Measurements from ENCODE around the gene TRIM46.
A peak's percentile ranks its signal among the peaks of the same experiment; 100 is the strongest.
"Not testable (repeated sequence)": the region's sequence is repeated elsewhere in the genome, so short reads cannot be mapped to it uniquely, and the experiment has no call there.

Gene TRIM46

DNA sequence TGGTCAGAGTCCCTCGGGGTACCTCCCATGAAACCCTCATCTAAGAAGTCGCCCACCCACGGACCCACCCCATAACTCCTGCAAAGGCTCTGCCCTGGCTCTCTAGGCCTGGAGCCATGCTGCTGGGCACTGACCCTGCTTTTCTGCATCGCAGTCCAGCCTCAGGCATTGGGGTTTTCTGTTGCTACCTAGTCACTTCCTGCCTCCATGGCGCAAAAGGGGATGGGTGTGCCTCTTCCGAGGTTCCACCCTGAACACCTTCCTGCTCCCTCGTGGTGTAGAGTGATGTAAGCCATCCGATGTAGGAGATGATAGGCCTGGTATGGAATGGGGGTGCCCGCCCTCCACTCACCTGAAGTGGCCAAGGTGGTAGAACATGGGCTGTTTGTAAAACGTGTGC lies 41.1 kb downstream of the TRIM46 start:
- POLR2A ChIA-PET; H3K4me3 ChIP-seq (ENCODE audit: low read depth, low read length); CTCF ChIA-PET; DNase-seq (ENCODE audit: low read depth, low spot score): not testable (repeated sequence)

DNA sequence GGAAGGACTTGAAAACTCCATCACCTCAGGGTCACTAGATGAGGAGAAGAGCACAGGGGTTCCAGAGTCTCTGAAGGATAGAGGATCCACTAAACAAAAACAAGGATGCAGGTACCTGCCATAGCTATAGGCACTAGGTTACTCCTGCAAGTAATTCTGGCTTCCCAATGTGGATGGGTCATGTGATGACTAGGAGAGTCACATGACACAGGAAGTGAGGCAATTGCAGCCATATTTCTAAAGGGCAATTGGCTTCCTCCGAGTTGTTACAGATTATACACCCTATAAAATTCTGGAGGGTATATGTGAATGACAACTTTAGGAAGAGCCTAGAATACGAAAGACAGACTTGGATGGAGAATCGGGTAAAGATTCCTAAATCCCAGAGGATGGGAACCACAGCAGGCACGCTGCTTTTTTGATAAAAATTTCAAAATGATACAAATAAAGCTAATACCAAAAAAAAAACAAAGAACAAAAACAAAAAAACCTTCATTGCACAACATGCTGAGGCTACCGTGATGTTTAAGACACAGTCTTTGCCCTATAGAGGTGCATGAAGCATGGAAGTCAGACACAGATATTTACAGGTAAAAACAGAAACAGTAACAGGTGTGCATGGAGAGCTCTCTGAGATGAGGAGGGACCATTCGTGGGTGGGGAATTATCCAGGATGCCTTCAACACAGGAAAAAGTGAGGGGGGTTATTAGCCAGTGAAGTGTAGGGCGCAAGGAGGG lies 45.4 kb downstream of the TRIM46 start:
- CTCF ChIA-PET = interaction anchor here (0.7 to 4.4 kb wide), 6 partner anchors 9 to 42 kb away, joined by 3 to 21 read pairs (median 6); partner anchors contain the start of gene THBS3
- POLR2A ChIA-PET = interaction anchor here (0.6 to 0.8 kb wide), 2 partner anchors 10 to 12 kb away, joined by 3 to 4 read pairs; partner anchors contain the start of genes MTX1 and THBS3

DNA sequence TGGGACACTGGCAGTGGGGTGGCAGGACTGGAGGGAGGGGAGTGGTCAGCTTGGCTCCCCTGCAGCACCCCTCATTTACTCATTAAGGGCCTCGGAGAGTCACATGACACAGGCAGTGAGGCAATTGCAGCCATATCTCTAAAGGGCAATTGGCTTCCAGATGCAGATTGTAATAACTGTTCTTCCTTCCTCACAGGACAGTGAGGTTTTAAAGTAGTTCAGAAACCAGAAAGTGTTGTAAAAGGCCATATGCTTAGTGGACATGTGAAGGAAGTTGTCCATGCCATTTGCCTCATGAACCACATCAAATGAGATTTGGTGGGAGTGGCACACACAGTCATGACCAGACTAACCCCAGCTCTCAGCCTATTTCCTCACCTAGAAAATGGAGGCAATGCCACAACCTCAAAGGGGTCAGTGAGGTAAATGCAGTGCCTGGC lies 46.0 kb downstream of the TRIM46 start:
- TF ChIP-seq, protein P1, sequence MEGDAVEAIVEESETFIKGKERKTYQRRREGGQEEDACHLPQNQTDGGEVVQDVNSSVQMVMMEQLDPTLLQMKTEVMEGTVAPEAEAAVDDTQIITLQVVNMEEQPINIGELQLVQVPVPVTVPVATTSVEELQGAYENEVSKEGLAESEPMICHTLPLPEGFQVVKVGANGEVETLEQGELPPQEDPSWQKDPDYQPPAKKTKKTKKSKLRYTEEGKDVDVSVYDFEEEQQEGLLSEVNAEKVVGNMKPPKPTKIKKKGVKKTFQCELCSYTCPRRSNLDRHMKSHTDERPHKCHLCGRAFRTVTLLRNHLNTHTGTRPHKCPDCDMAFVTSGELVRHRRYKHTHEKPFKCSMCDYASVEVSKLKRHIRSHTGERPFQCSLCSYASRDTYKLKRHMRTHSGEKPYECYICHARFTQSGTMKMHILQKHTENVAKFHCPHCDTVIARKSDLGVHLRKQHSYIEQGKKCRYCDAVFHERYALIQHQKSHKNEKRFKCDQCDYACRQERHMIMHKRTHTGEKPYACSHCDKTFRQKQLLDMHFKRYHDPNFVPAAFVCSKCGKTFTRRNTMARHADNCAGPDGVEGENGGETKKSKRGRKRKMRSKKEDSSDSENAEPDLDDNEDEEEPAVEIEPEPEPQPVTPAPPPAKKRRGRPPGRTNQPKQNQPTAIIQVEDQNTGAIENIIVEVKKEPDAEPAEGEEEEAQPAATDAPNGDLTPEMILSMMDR (IDR thresholded peaks at IDR 0.05; ENCODE audit: insufficient read depth, low read length, missing control alignments) = no peak
- ChIA-PET POLR2A (no interaction called here), CTCF (interaction anchor here (0.8 to 4.4 kb wide), 5 partner anchors 10 to 42 kb away, joined by 3 to 21 read pairs (median 8); partner anchors contain the start of gene THBS3)
- no peak overlapping the region for H3K4me3 ChIP-seq (ENCODE audit: low read depth, low read length)
- no peak for DNase-seq (ENCODE audit: low read depth, low spot score)

More for the DNA sequence above, 45.4 kb downstream of the TRIM46 start:
- TF ChIP-seq, protein P1 (IDR thresholded peaks at IDR 0.05; ENCODE audit: insufficient read depth, low read length, missing control alignments) = no peak
- no peak for DNase-seq (ENCODE audit: low read depth, low spot score)
- H3K4me3 ChIP-seq (ENCODE audit: low read depth, low read length) = no peak overlapping the region

DNA sequence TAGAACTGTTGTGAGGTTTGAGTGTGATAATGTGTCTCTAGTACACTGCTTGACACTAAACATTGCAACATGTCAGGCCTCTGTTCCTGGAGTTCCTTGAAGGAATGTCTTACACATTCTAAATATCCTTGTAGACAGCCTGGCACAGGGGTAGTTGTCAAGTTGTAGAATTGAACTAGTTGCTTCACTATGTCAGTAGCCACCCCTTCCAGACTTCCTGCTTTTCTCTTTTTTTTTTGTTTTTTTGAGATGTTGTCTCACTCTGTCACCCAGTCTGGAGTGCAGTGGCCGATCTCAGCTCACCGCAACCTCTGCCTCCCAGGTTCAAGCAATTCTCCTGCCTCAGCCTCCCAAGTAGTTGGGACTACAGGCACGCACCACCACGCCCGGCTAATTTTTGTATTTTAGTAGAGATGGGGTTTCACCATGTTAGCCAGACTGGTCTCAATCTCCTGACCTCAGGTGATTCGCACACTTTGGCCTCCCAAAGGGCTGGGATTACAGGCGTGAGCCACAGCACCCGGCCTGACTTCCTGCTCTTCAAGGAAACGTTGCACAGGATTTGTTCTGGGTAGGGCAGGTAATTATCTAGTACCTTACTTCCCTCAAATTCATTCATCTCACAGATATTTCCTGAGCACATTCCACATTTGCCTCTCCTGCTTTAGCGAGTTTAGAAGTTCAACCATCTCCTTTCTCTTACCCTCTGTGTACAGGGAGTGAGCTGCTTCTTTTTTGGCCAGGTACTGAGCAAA lies 46.7 kb downstream of the TRIM46 start:
- not testable (repeated sequence) for DNase-seq (ENCODE audit: low read depth, low spot score); H3K4me3 ChIP-seq (ENCODE audit: low read depth, low read length)
- ChIA-PET POLR2A (interaction anchor here (0.6 kb wide), 1 partner anchor 9 kb away, joined by 3 read pairs; no protein-coding TSS in a partner anchor), CTCF (interaction anchor here (1.2 to 4.4 kb wide), 3 partner anchors 13 to 47 kb away, joined by 4 to 21 read pairs (median 7); partner anchors contain the start of gene KRTCAP2)

DNA sequence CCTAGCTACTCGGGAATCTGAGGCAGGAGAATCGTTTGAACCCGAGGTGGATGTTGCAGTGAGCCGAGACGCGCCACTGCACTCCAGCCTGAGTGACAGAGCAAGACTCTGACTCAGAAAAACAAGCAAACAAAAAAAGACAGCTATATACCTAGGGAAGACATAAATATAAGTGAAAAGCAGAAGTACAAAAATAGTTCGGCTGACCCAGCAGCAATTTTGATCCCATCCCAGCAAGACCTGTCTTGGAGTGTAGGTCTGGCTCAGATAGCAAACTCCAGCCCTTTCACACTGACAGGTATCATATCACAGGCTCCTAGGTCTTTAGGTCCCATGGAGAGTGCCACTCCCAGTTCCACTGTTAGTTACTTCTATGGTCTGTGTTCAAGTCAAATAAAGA lies 49.4 kb downstream of the TRIM46 start:
- TF ChIP-seq, protein P1 (IDR thresholded peaks at IDR 0.05; ENCODE audit: insufficient read depth, low read length, missing control alignments) = no peak

DNA sequence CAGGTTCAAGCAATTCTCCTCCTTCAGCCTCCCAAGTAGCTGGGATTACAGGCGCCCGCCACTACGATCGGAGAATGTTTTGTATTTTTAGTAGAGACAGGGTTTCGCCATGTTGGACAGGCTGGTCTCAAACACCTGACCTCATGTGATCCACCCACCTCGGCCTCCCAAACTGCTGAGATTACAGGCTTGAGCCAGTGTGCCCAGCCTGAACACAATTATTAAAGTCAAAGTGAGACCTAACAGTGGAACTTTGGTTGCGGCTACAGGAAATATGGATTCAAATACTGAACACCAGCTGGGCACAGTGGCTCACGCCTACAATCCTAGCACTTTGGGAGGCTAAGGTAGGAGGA lies 51.7 kb downstream of the TRIM46 start:
- not testable (repeated sequence) for DNase-seq (ENCODE audit: low read depth, low spot score)
- ChIA-PET POLR2A (interaction anchor here (1.0 to 1.6 kb wide), 4 partner anchors 15 to 32 kb away, joined by 3 to 8 read pairs (median 6); a partner anchor contains a TSS), CTCF (interaction anchor here (1.6 to 8.0 kb wide), 5 partner anchors 18 to 51 kb away, joined by 3 to 139 read pairs (median 37); partner anchors contain the start of genes KRTCAP2, MTX1, THBS3 and TRIM46)
- peak overlapping the region; percentile 3; the same call in 1 of the 2 replicates for H3K4me3 ChIP-seq (ENCODE audit: low read depth, low read length)

More for the DNA sequence above, 49.4 kb downstream of the TRIM46 start:
- no peak overlapping the region for H3K4me3 ChIP-seq (ENCODE audit: low read depth, low read length)
- CTCF ChIA-PET = interaction anchor here (1.4 to 8.0 kb wide), 5 partner anchors 16 to 50 kb away, joined by 3 to 139 read pairs (median 8); partner anchors contain the start of genes KRTCAP2, MTX1 and THBS3
- POLR2A ChIA-PET = no interaction called here
- DNase-seq (ENCODE audit: low read depth, low spot score) = no peak

DNA sequence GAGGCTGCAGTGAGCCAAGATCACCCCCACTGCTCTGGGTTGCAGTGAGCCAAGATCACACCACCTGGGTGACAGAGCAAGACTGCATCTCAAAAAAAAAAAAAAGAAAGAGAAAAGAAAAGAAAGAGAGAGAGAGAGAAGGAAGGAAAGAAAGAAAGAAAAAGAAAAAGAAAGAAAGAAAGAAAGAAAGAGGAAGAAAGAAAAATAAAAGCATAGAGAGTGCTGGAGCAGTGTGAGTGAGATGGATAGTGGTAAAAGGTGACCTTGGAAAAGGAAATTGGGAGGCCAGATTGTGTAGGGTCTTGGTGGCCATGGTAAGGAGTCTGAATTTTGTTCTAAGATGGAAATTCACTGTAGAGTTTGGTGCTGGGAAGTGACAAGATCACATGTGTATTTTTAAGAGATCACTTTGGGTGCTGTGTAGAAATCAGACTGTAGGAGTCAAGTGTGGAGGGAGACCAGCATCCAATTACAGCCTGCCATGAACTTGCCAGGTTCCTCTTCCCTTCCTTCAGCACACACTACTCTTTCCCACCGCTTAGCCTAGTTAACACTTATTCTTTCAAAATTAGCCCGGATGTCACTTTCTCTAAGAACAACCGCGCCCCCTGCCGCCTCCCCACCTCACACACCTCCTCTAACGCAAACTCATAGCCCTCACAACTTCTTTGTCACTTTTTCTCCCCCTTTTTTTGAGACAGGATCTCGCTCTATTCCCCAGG lies 52.7 kb downstream of the TRIM46 start:
- H3K4me3 ChIP-seq (ENCODE audit: low read depth, low read length) = peak overlapping the region; percentile 77
- no peak for DNase-seq (ENCODE audit: low read depth, low spot score)
- TF ChIP-seq, protein P1 (IDR thresholded peaks at IDR 0.05; ENCODE audit: insufficient read depth, low read length, missing control alignments) = peak; percentile 53
- ChIA-PET CTCF (interaction anchor here (0.9 to 8.0 kb wide), 14 partner anchors 15 to 135 kb away, joined by 3 to 139 read pairs (median 6); partner anchors contain the start of genes KRTCAP2, MTX1, THBS3 and TRIM46), POLR2A (interaction anchor here (0.6 to 1.8 kb wide), 2 partner anchors 19 to 1389 kb away, joined by 3 to 8 read pairs; partner anchors contain the start of gene THBS3)
